ENCODE results near the gene SNRPB. TPM values are rescaled to one million over a fixed set of nuclear protein-coding genes. Genes with fewer than 3 reads are reported as not detected.

SNRPB gene
- total RNA-seq, 1 experiment from 2014 or later, result 349 TPM

DNA sequence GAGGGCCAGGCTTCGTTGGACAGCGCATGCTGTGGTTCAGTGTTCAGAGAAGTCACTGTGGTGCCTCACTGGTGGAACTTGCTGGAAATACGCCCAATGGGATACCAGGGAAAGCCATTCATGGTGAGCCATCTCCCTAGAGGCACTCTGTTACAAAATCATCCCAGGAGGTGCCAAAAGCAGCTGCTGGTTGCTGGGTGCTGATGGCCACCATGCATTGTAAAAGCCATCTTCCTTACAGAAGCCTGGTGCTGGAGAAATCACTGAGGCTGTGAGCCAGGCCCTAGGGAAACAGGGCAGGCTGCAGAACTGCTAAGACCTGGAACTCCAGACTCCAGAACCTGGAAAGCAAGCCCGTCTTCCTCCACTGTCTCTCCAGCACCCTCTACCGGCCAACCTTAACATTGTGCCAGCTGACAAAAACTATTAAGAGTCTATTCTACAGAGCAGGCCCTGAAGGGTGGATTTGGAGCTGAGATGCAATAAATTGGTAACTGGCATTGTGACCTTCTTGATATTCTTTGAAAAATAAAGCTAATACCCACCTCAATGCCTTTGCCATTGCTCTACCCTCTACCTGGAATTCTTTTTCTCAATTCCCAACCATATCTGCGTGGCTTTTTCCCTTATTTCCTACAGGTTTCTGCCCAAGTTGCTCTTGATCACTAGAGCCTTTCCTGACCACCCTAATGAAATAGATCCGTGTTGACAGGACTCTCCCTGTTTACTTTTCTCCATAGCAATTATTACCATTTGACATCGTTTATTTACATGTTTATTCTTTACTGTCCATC is 18.5 kb downstream of the SNRPB start:
- intact Hi-C loops (cut with micrococcal nuclease; ENCODE audit: unreplicated experiment), result loop anchor here (1.0 to 5.0 kb wide), 2 partner anchors 244 to 485 kb away; no protein-coding TSS in a partner anchor
- CTCF ChIA-PET, result interaction anchor here (0.7 to 1.0 kb wide), 2 partner anchors 86 to 247 kb away, joined by 3 to 6 read pairs; no protein-coding TSS in a partner anchor
- H3K4me3 ChIP-seq, result no peak overlapping the region
- no peaks in the 10 kb centered on the region for H3K9me2 ChIP-seq (ENCODE audit: insufficient read depth)
- peak; percentile 47 to 67 for DNase-seq
- H3K36me3 ChIP-seq (ENCODE audit: low read depth), result no peaks in the 10 kb centered on the region
- no peaks in the 10 kb centered on the region for H3K79me2 ChIP-seq (ENCODE audit: low read depth)
- H2AFZ ChIP-seq, result no peak overlapping the region
- no peaks in the 10 kb centered on the region for H3K4me1 ChIP-seq (replicated peaks; ENCODE audit: insufficient read depth)
- H3K4me2 ChIP-seq, result no peak overlapping the region
- no peaks in the 10 kb centered on the region for H4K20me1 ChIP-seq (ENCODE audit: insufficient read depth)
- no peak overlapping the region for H3K27ac ChIP-seq
- POLR2A ChIA-PET (ENCODE audit: unreplicated experiment), result no interaction called here
- peaks cover 3% of the 10 kb centered on the region; the same call in 1 of the 2 replicates for H3K9me3 ChIP-seq (ENCODE audit: insufficient read depth, low read depth)
- peaks cover 13% of the 10 kb centered on the region; the same call in 1 of the 2 replicates for H3F3A ChIP-seq (ENCODE audit: insufficient read depth, low read depth)
- no TSS peak for BruUV-seq (replicated peaks)
- TF ChIP-seq, protein P1, sequence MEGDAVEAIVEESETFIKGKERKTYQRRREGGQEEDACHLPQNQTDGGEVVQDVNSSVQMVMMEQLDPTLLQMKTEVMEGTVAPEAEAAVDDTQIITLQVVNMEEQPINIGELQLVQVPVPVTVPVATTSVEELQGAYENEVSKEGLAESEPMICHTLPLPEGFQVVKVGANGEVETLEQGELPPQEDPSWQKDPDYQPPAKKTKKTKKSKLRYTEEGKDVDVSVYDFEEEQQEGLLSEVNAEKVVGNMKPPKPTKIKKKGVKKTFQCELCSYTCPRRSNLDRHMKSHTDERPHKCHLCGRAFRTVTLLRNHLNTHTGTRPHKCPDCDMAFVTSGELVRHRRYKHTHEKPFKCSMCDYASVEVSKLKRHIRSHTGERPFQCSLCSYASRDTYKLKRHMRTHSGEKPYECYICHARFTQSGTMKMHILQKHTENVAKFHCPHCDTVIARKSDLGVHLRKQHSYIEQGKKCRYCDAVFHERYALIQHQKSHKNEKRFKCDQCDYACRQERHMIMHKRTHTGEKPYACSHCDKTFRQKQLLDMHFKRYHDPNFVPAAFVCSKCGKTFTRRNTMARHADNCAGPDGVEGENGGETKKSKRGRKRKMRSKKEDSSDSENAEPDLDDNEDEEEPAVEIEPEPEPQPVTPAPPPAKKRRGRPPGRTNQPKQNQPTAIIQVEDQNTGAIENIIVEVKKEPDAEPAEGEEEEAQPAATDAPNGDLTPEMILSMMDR (conservative IDR thresholded peaks at IDR 0.05), result peak; percentile 89
- TF ChIP-seq EZH2 (IDR thresholded peaks at IDR 0.05; ENCODE audit: low read depth), result no peak
- peaks cover 8% of the 10 kb centered on the region; the same call in 1 of the 2 replicates for H3K27me3 ChIP-seq (ENCODE audit: insufficient read depth, low read depth)

DNA sequence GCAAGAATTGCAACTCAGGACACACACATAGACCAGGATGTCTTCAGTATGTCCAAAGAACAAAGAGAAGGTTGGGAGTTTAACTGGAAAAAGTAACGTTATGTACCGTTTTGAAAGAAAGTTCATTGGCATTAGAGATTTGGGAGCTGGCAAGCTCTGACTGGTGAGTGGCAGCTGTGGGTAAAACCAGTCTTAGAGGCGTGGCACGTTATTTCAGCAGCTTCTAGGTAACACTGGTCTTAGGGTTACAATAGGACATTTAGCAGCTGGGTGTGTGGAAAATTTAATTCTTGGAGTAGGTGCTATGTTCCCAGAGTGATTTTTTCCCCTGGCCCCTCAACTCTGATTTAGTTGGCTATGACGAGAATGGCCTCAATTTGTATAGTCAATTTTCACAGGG is 19.2 kb downstream of the SNRPB start:
- Histone ChIP-seq H3K4me1 (replicated peaks; ENCODE audit: insufficient read depth) (no peaks in the 10 kb centered on the region), H3K79me2 (ENCODE audit: low read depth) (no peaks in the 10 kb centered on the region), H3K4me3 (no peak overlapping the region), H3F3A (ENCODE audit: insufficient read depth, low read depth) (peaks cover 13% of the 10 kb centered on the region; the same call in 1 of the 2 replicates), H3K4me2 (no peak overlapping the region), H2AFZ (no peak overlapping the region), H3K9me2 (ENCODE audit: insufficient read depth) (no peaks in the 10 kb centered on the region), H3K27me3 (ENCODE audit: insufficient read depth, low read depth) (peaks cover 8% of the 10 kb centered on the region; the same call in 1 of the 2 replicates), H3K27ac (no peak overlapping the region), H3K9me3 (ENCODE audit: insufficient read depth, low read depth) (peaks cover 3% of the 10 kb centered on the region; the same call in 1 of the 2 replicates), H3K36me3 (ENCODE audit: low read depth) (no peaks in the 10 kb centered on the region), H4K20me1 (ENCODE audit: insufficient read depth) (no peaks in the 10 kb centered on the region)
- POLR2A ChIA-PET (ENCODE audit: unreplicated experiment), result no interaction called here
- intact Hi-C loops (cut with micrococcal nuclease; ENCODE audit: unreplicated experiment), result loop anchor here (5.0 kb wide), 1 partner anchor 484 kb away; no protein-coding TSS in a partner anchor
- DNase-seq, result no peak
- no TSS peak for BruUV-seq (replicated peaks)
- TF ChIP-seq EZH2 (IDR thresholded peaks at IDR 0.05; ENCODE audit: low read depth), result no peak
- TF ChIP-seq, protein P1 (conservative IDR thresholded peaks at IDR 0.05), result no peak
- CTCF ChIA-PET, result interaction anchor here (0.6 kb wide), 1 partner anchor 53 kb away, joined by 7 read pairs; no protein-coding TSS in a partner anchor

DNA sequence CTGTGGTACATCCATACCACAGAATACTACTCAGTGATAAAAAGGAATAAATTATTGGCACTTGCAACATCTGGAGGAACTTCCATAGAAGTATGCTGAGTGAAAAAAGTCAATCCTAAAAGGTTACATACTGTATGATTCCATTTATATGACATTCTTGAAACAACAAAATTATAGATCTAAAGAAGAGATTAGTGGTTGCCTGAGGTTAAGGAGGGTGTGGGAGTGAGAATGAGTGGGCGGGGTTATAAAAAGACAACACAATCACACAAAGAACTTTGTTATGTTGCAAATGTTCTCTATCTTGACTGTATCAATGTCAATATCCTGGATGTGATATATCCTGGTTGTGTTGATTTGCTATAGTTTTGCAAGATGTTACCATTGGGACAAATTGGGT is 21.2 kb downstream of the SNRPB start:
- intact Hi-C loops (cut with micrococcal nuclease; ENCODE audit: unreplicated experiment), result no loop called here
- Histone ChIP-seq H3K79me2 (ENCODE audit: low read depth) (no peaks in the 10 kb centered on the region), H3K27me3 (ENCODE audit: insufficient read depth, low read depth) (peaks cover 11% of the 10 kb centered on the region; the same call in 1 of the 2 replicates), H2AFZ (no peak overlapping the region), H3K36me3 (ENCODE audit: low read depth) (no peaks in the 10 kb centered on the region), H4K20me1 (ENCODE audit: insufficient read depth) (no peaks in the 10 kb centered on the region), H3K4me3 (no peak overlapping the region), H3K9me3 (ENCODE audit: insufficient read depth, low read depth) (peaks cover 3% of the 10 kb centered on the region; the same call in 1 of the 2 replicates), H3K4me2 (no peak overlapping the region), H3K4me1 (replicated peaks; ENCODE audit: insufficient read depth) (no peaks in the 10 kb centered on the region), H3F3A (ENCODE audit: insufficient read depth, low read depth) (peaks cover 10% of the 10 kb centered on the region; the same call in 1 of the 2 replicates), H3K27ac (no peak overlapping the region), H3K9me2 (ENCODE audit: insufficient read depth) (no peaks in the 10 kb centered on the region)
- POLR2A ChIA-PET (ENCODE audit: unreplicated experiment), result no interaction called here
- no peak for TF ChIP-seq EZH2 (IDR thresholded peaks at IDR 0.05; ENCODE audit: low read depth)
- TF ChIP-seq, protein P1 (conservative IDR thresholded peaks at IDR 0.05), result no peak
- CTCF ChIA-PET, result no interaction called here
- DNase-seq, result no peak
- no TSS peak for BruUV-seq (replicated peaks)
